Measurements from ENCODE around the gene FOXJ3.

FOXJ3 gene

DNA sequence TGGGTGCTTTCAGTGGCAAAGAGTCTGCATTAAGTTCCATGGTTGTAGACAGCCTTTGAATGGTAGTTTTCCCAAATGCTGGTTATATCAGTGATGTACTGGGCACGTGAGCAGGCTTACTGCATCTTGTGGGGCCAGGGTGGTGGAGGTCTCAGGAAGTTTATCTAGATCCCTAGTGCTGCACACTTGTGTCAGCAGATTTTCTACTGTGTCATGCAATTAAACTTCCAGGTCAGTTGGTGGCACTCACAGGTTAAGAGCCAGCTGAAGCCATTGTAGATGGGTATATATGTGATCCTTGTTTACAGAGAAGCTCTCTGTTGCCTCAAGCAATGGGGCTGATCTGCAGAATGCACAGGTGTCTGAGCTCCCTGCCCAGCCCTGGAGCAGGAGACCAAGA, 33.0 kb downstream of the FOXJ3 start:
- no peak for DNase-seq

DNA sequence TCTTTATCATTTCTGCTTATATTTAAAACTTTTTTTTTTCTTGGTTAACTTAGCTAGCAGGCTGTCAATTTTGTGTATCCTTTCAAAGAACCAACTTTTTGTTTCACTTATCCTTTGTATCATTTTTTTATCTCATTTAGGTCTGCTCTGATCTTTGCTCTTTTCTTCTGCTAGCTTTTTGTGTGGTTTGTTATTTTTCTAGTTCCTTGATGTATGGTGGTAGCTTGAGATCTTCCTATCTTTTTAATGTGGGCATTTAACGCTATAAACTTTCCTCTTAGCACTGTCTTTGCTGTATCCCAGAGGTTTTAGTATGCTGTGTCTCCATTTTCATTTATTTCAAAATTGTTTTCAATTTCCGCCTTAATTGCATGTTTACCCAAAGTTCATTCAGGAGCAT, 36.5 kb downstream of the FOXJ3 start:
- DNase-seq: no peak

GRCh38 chr1:42295816-42296215, 39.2 kb downstream of the FOXJ3 start:
- no peak for DNase-seq

- no peak for DNase-seq
Observed at GRCh38 chr1:42290130-42290529, 44.9 kb downstream of the FOXJ3 start.

DNA sequence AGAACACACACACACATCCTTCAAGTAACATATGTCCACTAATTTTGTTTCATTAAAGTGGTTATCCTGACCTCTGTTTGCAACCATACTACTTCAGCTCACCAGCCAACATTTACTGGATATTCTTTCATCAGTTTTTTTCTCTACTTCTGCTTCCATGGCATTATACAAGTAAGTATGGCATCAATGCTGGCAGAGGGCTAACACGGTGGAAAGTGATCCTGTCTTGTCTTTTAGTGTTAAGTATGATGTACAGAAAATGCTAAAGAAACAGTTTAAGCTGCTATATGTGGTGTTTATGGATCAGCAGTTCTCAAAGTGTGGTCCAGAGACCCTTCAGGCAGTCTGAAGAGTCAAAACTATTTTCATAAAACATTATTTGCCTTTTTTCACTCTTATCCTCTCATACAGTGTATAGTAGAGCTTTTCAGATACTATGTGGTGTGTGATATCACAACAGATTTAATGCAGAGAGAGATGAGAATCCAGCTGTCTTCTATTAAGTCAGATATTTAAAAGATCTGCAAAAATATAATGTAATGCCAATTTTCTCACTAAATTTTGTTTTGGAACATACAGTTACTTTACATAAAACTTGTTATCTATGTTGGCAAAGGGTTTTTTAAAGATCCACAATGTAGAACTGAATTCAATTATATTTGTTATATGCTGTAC, 46.6 kb downstream of the FOXJ3 start:
- DNase-seq: no peak

GRCh38 chr1:42282867-42283583, 52.0 kb downstream of the FOXJ3 start:
- DNase-seq: no peak

DNA sequence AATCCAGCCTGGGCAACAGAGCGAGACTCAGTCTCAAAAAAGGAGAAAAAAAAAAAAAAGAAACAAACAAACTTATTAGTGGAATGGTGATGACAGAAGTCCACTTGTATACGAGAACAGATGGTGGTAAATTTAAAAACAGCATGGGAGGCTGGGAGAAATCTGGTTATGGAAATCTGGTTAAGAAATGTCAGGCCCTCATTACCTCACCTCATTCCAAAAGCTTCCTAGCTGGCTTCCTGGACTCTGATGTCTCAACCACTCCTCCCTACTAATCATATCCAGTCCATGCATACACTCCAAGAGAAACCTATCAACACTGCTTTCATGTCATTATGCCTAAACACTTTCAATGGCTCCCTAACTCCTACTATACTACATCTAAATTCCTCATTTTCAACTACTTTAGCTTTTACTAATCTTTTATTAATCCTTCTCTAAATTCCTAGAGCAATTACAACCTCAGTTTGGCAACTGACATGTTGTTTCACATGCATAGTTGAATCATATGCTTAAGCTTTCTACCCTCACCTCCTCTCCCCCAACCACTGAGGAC, 52.9 kb downstream of the FOXJ3 start:
- DNase-seq: no peak

DNA sequence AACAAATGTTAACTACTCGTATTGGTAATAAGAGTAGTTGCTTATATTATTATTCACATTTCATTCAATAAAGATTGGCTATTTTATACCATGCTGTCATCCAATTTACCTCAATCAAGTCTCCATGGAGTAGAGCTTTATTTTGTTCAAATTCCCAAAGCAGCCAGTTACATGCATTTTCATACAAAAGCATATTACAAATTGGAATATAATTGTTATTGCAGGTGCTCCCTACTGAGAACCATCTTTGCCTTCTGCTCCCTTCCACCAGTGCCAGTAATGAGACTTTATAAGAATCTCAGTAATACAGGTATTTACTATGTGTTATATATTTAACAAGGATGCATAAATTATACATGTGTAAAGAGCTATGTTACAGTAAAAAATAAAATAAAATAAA, 54.2 kb downstream of the FOXJ3 start:
- DNase-seq: no peak

DNA sequence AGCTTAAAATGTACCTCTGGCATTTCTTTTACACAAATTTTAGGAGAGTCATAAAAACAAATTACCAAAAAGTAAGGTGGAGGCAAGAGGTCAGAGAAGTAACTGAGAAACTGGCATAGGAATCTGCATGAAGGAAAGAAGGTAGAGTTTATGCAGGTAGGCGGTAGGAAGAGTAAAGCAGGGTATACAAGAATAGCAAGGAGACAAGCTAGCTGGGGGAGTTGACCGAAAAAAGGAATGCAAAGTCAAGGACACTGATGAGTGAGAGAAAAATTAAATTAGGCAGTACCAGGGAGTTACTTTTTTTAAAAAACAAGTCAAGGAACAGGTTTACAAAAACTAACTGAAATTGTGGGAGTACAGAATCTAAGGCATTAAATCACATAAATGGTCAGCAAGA, 56.0 kb downstream of the FOXJ3 start:
- DNase-seq: no peak

- no peak for DNase-seq
Observed at GRCh38 chr1:42272920-42273319, 62.1 kb downstream of the FOXJ3 start.

DNA sequence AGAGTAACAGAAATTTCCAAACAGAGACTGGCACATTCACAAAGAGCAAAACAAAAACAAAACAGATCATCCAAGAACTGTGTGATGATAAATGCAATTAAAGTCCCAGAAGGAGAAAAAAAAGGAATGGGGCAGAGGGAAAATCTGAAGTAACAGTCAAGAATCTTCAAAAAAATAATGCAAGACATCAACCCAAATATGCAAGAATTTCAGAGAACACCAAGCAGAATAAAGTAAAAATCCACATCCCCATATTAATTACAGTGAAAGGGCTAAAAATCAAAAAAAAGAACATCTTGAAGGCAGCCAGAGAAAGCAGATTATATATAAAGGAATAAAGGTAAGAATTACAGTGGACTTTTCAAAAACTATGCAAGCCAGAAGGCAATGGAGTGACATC, 67.1 kb downstream of the FOXJ3 start:
- no peak for DNase-seq

DNA sequence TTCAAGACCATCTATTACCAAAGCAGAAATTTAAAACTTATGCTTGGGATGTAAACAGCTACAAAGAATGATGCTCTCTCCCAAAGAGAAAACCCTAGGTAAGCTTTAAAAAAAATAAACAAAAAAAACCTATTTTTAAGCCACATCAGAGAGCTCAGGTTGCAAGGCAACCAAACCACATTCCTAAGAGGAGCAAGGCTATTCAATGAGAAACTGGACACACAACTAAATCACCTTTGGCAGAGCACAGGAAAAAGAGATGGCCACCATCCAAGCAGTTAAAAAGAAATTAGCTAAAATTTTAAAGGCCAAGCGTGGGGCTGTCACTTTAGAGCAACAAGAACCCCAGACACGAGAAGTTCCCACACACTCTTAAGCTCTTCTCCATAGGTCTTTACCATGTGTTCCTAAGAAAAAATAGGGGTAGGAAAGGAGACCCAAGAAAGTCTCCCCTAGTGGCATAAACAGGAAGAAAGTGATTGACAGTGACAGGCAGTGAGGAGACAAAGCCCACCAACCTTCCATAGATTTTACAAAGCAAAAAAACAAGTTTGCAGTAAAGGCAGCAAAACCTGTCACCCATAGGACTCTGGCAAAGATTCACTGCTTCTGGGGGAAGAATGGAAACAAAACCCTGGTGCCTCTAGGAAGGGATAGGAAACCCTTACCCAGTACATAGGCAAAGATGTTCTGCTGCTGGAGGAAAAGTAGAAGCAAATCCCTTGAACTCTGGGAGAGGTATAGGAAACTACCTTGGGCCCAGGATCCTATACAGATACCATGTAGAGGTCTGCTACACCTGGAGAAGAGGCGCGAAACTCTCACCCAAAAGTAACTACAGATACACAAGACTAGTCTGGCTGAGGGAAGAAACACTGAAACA, 68.5 kb downstream of the FOXJ3 start:
- DNase-seq: no peak

DNA sequence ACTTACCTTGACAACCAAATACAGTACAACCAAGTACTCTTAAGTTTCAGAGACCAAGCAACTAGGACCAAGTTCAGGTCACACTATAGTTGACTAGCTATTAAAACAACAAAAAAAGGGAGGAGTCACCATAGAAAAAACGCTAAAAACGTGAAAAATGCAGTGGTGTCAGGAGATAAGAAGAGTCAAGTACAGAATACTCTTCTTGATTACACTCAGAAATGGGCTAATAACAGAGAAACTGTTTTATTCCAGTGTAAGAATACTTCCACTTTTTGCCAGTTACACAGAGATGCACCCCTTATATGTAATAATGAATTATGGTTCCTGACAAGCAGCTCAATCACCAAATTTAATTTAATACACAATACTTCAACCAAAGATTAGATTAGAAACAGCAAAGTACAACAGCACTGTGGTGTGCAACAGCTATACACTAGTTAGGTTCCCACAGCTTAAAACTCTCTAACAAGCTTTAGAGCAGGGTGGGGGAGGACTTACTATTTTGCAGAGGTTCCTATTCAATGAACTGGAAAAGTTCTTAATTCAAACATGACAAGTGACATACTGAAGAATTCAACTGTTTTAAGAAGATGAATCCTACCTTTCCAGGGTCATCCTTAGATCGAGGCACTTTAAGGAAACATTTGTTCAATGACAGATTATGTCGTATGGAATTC, 70.4 kb downstream of the FOXJ3 start:
- DNase-seq: no peak

- DNase-seq: no peak
Observed at GRCh38 chr1:42263019-42263418, 72.0 kb downstream of the FOXJ3 start.

- DNase-seq: no peak
Observed at GRCh38 chr1:42260376-42261070, 74.5 kb downstream of the FOXJ3 start.

GRCh38 chr1:42259739-42260064, 75.3 kb downstream of the FOXJ3 start:
- no peak for DNase-seq

- DNase-seq: no peak
Observed at GRCh38 chr1:42259059-42259738, 75.8 kb downstream of the FOXJ3 start.

DNA sequence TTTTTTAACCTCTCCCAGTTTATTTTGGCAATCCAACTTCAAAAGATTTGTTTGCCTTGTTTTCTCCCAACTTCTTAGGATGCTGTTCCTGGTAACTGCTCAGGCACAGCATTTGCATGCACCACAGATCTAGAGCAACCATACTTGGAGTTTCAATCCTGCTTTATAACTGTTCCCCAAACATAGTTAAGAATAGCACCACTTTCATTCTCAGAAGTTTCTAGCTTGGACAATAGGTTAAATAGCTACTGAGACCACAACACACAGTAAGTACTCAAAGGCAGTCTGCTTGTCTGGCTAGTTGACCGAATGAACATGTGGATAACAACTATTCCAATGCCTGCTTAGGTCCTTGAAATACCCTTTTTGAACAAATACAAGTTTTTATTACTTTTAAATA, 76.8 kb downstream of the FOXJ3 start:
- no peak for DNase-seq

DNA sequence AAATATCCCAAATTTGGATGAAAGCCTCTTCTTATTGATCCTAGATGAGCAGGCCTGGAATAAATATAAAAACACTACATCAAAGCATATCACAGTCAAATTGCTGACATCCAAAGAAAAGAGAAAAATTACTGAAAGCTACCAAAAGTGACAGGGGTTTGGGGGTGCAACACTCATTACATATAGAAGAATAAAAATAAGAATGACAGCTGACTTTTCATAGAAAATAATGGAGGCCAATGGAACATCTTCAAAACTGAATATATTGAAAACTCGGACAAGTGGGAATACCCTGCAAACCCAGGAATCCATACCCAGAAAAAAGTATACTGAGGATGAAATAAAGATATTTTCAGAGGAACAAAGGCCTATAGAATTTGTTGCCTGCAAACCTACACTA, 84.0 kb downstream of the FOXJ3 start:
- DNase-seq: no peak

- no peak for DNase-seq
Observed at GRCh38 chr1:42250164-42250563, 84.9 kb downstream of the FOXJ3 start.

DNA sequence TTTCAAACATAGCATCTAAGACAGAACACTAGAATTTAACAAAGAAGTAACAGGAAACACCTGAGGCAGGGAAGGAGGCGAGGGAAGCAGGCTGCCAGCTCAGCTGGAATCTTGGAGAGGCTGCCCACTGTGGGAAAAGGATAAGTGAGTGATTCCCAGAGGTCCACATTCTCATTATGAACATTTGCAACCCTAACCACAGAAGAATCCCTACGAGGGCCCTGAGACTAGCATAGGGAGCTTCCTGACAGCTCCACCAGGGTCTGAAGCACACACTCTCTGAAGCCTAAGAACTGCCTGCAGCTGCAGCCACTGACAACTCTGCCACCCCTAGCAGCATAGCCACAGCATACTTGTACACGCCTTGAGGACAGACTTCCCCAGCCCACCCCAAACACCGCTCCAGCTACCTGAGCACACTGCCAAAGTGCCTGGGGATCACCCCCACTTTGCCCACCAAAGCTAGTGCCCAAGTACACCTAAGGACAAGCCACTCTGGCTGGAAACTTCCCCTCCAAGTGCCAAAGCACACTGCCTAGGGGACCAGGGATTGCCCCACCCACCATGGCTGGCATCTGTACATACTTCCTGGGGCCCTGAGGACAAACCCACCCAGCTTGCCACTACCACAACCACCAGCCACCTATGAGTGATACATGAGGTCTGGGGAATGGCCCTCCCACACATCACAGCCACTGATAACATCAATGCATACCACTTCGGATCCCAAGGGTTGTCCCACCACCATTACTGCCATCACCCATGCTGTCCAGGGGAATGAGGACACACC, 93.9 kb downstream of the FOXJ3 start:
- no peak for DNase-seq
